B cell (primary cell): ENCODE measurements around the gene FMNL2. TPM values are rescaled to one million over a fixed set of nuclear protein-coding genes. Genes with fewer than 3 reads are reported as not detected.

Experiments
- ATAC-seq: fragments of 200-7000 bp; cut with Tn5 transposase; one replicate; pipeline ENCODE4 v1.10.0; 2021; ENCODE audit warnings: low read depth, mild to moderate bottlenecking, moderate number of reproducible peaks, moderate library complexity
- CTCF ChIA-PET: fragments of 350-600 bp; sonication (Branson Sonifier 250); formaldehyde crosslinking; loops from one replicate; lab custom pipeline; 2021; ENCODE audit warnings: antibody characterized with exemption, inconsistent platforms; lab: Charles Lee
- POLR2A ChIA-PET: fragments of 350-600 bp; sonication (Branson Sonifier 250); formaldehyde crosslinking; loops from one replicate; lab custom pipeline; 2021; ENCODE audit warnings: antibody characterized with exemption; lab: Charles Lee
- DNase-seq: peaks from one replicate; pipeline ENCODE4 v3.0.0; 2013
- H2AFZ ChIP-seq: 2 replicates; pipeline ENCODE4 v1.6.1; 2012; ENCODE audit warnings: mild to moderate bottlenecking, low read depth, low read length; ENCODE audit not compliant: insufficient read depth, poor library complexity, severe bottlenecking
- H3K27ac ChIP-seq, 2 donors: 1 replicate in 1 of 2; 2 replicates in 1 of 2; pipeline ENCODE4 v1.5.1; 2012 to 2013; ENCODE audit warnings: low read length in 2 of 2, mild to moderate bottlenecking in 2 of 2, moderate library complexity in 1 of 2
- H3K27me3 ChIP-seq, 4 experiments: fragments of 200-600 bp in 1 of 4; sonication (generic) in 1 of 4; replicated peaks in 1 of 4; 1 replicate in 2 of 4; 2 replicates in 2 of 4; pipeline versions ENCODE4 v1.6.1 to v1.7.0; 2013 to 2016; ENCODE audit warnings: low read length in 3 of 4, mild to moderate bottlenecking in 2 of 4, mixed read lengths in 1 of 4, moderate library complexity in 1 of 4; ENCODE audit not compliant: insufficient read depth in 4 of 4, control insufficient read depth in 3 of 4; ENCODE audit errors: control extremely low read depth in 1 of 4
- H3K36me3 ChIP-seq, 2 experiments: replicated peaks in 1 of 2; 1 replicate in 1 of 2; 2 replicates in 1 of 2; pipeline versions ENCODE4 v1.6.1 to v1.7.1; 2013; ENCODE audit warnings: low read length in 1 of 2; ENCODE audit not compliant: insufficient read depth in 2 of 2, control insufficient read depth in 1 of 2; ENCODE audit errors: control extremely low read depth in 1 of 2, extremely low read depth in 1 of 2
- H3K4me1 ChIP-seq, 2 donors: fragments of 200-600 bp in 1 of 2; sonication (generic) in 1 of 2; 1 replicate in 1 of 2; 2 replicates in 1 of 2; pipeline versions ENCODE4 v1.5.1 to v1.6.1; 2013 to 2017; ENCODE audit warnings: low read length in 2 of 2; ENCODE audit not compliant: control insufficient read depth in 2 of 2, insufficient read depth in 2 of 2
- H3K4me2 ChIP-seq: replicated peaks from 2 replicates; pipeline ENCODE3; 2012; ENCODE audit warnings: mild to moderate bottlenecking, low read depth, low read length; ENCODE audit not compliant: poor library complexity, severe bottlenecking
- H3K4me3 ChIP-seq, 5 experiments: fragments of 200-600 bp in 1 of 5; sonication (generic) in 1 of 5; 1 replicate in 3 of 5; 2 replicates in 2 of 5; pipeline versions ENCODE4 v1.5.1 to v1.7.0; 2011 to 2016; ENCODE audit warnings: low read length in 4 of 5, mild to moderate bottlenecking in 4 of 5, low read depth in 2 of 5, control low read depth in 1 of 5, moderate library complexity in 1 of 5; ENCODE audit not compliant: insufficient read depth in 1 of 5; ENCODE audit errors: control extremely low read depth in 1 of 5, extremely low read depth in 1 of 5
- H3K79me2 ChIP-seq: fragments of 200-600 bp; sonication (generic); one replicate; pipeline ENCODE4 v1.6.0; 2016; ENCODE audit warnings: low read length; ENCODE audit not compliant: control insufficient read depth, insufficient read depth
- H3K9ac ChIP-seq: fragments of 200-600 bp; sonication (generic); 2 replicates; pipeline ENCODE4 v1.6.1; 2017; ENCODE audit warnings: mild to moderate bottlenecking, low read length, moderate library complexity
- H3K9me3 ChIP-seq, 3 donors: one replicate each; pipeline versions ENCODE4 v1.6.1 to v1.7.1; 2013; ENCODE audit warnings: low read length in 2 of 3; ENCODE audit not compliant: control insufficient read depth in 2 of 3, insufficient read depth in 1 of 3; ENCODE audit errors: control extremely low read depth in 1 of 3
- H4K20me1 ChIP-seq: 2 replicates; pipeline ENCODE4 v1.6.0; 2012; ENCODE audit warnings: mild to moderate bottlenecking, low read length; ENCODE audit not compliant: insufficient read depth, control insufficient read depth, poor library complexity, severe bottlenecking
- H3K27ac Mint-ChIP-seq: one replicate; pipeline ENCODE4 v1.8.0; 2021; ENCODE audit warnings: mixed read lengths
- H3K27me3 Mint-ChIP-seq: one replicate; pipeline ENCODE4 v1.8.0; 2021; ENCODE audit warnings: mixed read lengths
- H3K4me1 Mint-ChIP-seq: one replicate; pipeline ENCODE4 v1.8.0; 2021; ENCODE audit warnings: mixed read lengths
- H3K4me3 Mint-ChIP-seq: one replicate; pipeline ENCODE4 v1.8.0; 2021; ENCODE audit warnings: mixed read lengths
- H3K9me3 Mint-ChIP-seq: one replicate; pipeline ENCODE4 v1.8.0; 2022; ENCODE audit warnings: mixed read lengths; ENCODE audit not compliant: insufficient read depth
- EZH2 ChIP-seq: IDR thresholded peaks from 2 replicates; pipeline ENCODE4 v1.6.1; 2012; ENCODE audit warnings: borderline replicate concordance, low read depth, mild to moderate bottlenecking, moderate library complexity, low read length; ENCODE audit not compliant: insufficient read depth, poor library complexity, severe bottlenecking
- WGBS: methylation state at CpG from one replicate; pipeline ENCODE4 v1.1.5; 2013; ENCODE audit warnings: missing lambda C conversion rate; ENCODE audit not compliant: insufficient coverage; 5-methylcytosine and 5-hydroxymethylcytosine counted together
- intact Hi-C: fragments of 100-400 bp; cut with micrococcal nuclease; formaldehyde crosslinking; loops from one replicate; pipeline ENCODE4 v1.10.0; 2022
- polyA plus RNA-seq: library from polyadenylated mRNA; depleted of rRNA; stranded (reverse); fragments of >200 nt; gene quantifications from 2 replicates; pipeline ENCODE4 v1.2.3, GENCODE V29; 2012
- total RNA-seq, 2 donors: library from RNA; stranded (reverse); fragments of 120-200 nt in 1 of 2; gene quantifications; 1 replicate in 1 of 2; 2 replicates in 1 of 2; pipeline versions ENCODE4 v1.2.3 to v1.2.4, GENCODE V29; 2013 to 2022
- TF ChIP-seq, protein P1 (sequence below): fragments of 200-600 bp; IDR thresholded peaks from one replicate; pipeline ENCODE4 v1.8.0; 2022; ENCODE audit warnings: antibody characterized with exemption, mild to moderate bottlenecking

Gene FMNL2
- total and polyA plus RNA-seq, 2 donors (not counting 1 experiment from before 2014, with no cell fraction given), result 0.73 to 8.8 TPM

DNA sequence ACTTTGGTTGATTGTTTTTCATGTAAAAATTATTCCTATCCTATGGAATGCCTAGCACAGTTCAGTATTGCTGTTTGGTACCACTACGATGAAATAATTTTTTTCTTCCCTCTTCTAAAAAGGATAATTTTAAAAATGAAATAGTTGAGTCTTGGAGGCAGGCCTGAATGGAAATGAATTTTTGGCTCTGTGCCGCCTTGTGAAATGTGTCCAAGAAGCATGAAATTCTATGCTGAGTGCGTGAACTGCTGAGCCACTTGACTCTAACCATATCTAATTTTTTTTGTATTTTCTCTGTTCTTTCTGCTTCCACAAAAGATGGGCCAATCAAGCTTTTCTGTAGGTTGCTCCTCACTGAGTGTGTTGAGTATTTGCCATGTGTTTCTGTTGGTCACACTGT, 287.2 kb downstream of the FMNL2 start:
- H3K36me3 ChIP-seq, result no peaks in the 10 kb centered on the region
- intact Hi-C loops, result no loop called here
- H2AFZ ChIP-seq, result no peak overlapping the region
- H3K9me3 ChIP-seq, result no peaks in the 10 kb centered on the region
- no peak overlapping the region for H3K4me3 ChIP-seq
- H3K79me2 ChIP-seq, result no peaks in the 10 kb centered on the region
- H3K4me2 ChIP-seq, result no peak overlapping the region
- H3K4me3 Mint-ChIP-seq, result no peak overlapping the region
- H4K20me1 ChIP-seq, result no peaks in the 10 kb centered on the region
- no peaks in the 10 kb centered on the region for H3K4me1 ChIP-seq
- no peak for DNase-seq
- H3K27ac Mint-ChIP-seq, result no peak overlapping the region
- ChIA-PET CTCF (no interaction called here), POLR2A (no interaction called here)
- H3K9me3 Mint-ChIP-seq, result no peaks in the 10 kb centered on the region
- no peaks in the 10 kb centered on the region for H3K27me3 ChIP-seq
- TF ChIP-seq, protein P1, sequence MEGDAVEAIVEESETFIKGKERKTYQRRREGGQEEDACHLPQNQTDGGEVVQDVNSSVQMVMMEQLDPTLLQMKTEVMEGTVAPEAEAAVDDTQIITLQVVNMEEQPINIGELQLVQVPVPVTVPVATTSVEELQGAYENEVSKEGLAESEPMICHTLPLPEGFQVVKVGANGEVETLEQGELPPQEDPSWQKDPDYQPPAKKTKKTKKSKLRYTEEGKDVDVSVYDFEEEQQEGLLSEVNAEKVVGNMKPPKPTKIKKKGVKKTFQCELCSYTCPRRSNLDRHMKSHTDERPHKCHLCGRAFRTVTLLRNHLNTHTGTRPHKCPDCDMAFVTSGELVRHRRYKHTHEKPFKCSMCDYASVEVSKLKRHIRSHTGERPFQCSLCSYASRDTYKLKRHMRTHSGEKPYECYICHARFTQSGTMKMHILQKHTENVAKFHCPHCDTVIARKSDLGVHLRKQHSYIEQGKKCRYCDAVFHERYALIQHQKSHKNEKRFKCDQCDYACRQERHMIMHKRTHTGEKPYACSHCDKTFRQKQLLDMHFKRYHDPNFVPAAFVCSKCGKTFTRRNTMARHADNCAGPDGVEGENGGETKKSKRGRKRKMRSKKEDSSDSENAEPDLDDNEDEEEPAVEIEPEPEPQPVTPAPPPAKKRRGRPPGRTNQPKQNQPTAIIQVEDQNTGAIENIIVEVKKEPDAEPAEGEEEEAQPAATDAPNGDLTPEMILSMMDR, result no peak
- TF ChIP-seq EZH2, result no peak
- WGBS, result no CpG with 5 or more reads among the region's 3 CpGs
- H3K4me1 Mint-ChIP-seq, result no peaks in the 10 kb centered on the region
- no peak overlapping the region for H3K9ac ChIP-seq
- no peaks in the 10 kb centered on the region for H3K27me3 Mint-ChIP-seq
- no peak overlapping the region for H3K27ac ChIP-seq
- no peak for ATAC-seq

DNA sequence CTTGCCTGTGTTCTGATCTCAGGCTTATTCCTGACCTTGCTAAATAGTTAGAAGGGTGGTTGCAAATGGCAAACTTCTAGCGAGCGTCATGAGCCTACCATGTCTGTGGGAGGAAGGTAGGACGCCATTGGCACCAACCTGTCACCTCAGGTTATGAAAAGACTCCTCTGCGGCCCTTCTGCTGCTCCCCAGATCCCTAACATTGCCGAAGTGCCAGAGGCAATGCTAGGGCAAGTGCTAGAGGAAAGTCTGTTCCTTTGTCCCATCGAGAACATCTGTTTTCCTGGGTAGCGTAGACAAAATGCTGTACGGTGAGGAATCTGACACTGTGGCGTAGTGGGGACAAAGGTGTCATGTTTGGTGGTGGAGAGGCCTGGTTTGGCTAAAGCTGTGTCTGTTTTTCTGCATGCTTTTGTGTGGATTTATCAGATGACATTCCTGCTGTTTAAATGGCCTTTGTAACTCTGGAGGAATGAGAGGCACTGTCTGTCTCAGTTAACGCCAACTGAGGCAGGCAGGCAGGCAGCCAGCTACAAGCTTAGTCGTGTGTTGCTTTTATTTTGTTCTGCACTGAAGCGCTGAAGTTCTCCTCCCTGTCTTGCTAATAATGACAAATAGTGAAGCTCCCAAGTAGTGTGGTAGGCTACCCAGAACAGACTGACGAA, 288.2 kb downstream of the FMNL2 start:
- no peak for DNase-seq
- Mint-ChIP-seq H3K27ac (no peak overlapping the region), H3K4me3 (no peak overlapping the region), H3K27me3 (no peaks in the 10 kb centered on the region), H3K9me3 (no peaks in the 10 kb centered on the region), H3K4me1 (no peaks in the 10 kb centered on the region)
- POLR2A ChIA-PET, result no interaction called here
- Histone ChIP-seq H3K79me2 (no peaks in the 10 kb centered on the region), H3K27ac (no peak overlapping the region), H3K4me1 (no peaks in the 10 kb centered on the region), H3K36me3 (no peaks in the 10 kb centered on the region), H2AFZ (no peak overlapping the region), H4K20me1 (no peaks in the 10 kb centered on the region), H3K27me3 (no peaks in the 10 kb centered on the region), H3K4me2 (no peak overlapping the region), H3K9me3 (no peaks in the 10 kb centered on the region), H3K4me3 (no peak overlapping the region), H3K9ac (no peak overlapping the region)
- ATAC-seq, result no peak
- CTCF ChIA-PET, result interaction anchor here (0.8 kb wide), 2 partner anchors 11 to 434 kb away, joined by 3 read pairs; no protein-coding TSS in a partner anchor
- 84% methylated on average over 10 of the region's 13 CpGs for WGBS
- no peak for TF ChIP-seq EZH2
- TF ChIP-seq, protein P1, result no peak
- intact Hi-C loops, result no loop called here
